ENCODE results near the gene RAB40C. TPM values are rescaled to one million over a fixed set of nuclear protein-coding genes. Genes with fewer than 3 reads are reported as not detected.

RAB40C gene
- total and polyA plus RNA-seq, 9 of the 15 experiments (the other 6 are each of a cell fraction or from before 2014, with no cell fraction given), result 0.17 to 23.4 (median 8.7) TPM

DNA sequence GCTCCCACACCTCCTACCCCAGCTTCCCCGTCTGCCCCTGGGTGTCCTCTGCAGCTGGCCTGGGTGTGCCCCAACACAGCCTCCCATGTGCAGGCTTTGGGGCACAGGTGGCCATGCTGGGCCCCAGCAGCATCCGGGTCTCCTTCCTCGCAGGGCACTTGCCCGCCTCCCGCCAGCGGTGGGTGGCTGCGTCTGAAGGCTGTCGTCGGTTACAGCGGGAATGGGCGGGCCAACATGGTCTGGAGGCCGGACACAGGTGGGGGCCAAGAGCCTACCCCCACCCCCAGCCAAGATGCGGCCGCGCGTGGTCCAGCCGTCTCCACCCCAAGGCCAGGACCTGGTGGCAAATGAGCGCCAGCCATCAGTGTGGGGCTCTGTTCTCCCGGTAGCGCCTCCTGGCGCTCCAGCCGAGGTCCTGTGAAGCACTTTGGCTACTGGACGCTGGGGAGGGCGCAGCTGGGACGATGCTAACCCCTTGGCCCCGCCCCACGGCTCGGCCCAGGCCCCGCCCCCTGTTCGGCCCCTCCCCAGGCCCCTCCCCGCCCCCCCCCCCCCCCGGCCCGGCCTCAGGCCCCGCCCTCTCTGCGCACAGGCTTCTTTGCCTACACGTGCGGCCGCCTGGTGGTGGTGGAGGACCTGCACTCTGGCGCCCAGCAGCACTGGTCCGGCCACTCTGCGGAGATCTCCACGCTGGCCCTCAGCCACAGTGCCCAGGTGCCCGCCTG, 70.8 kb downstream of the RAB40C start (continued):
- TF ChIP-seq ELF1 (tag; IDR thresholded peaks at IDR 0.05) (no peak), MTA3 (IDR thresholded peaks at IDR 0.05; ENCODE audit: borderline replicate concordance) (no peak; the same call in 1 of the 2 replicates), NCOR1 (IDR thresholded peaks at IDR 0.05) (no peak), NUFIP1 (IDR thresholded peaks at IDR 0.05; ENCODE audit: partially characterized antibody) (no peak), POLR2B (IDR thresholded peaks at IDR 0.05; ENCODE audit: low read depth, partially characterized antibody) (no peak), BMI1 (IDR thresholded peaks at IDR 0.05; ENCODE audit: low read length) (no peak), NCOA1 (IDR thresholded peaks at IDR 0.05; ENCODE audit: low read depth) (no peak), PTTG1 (tag; IDR thresholded peaks at IDR 0.05; ENCODE audit: low read depth) (no peak), RCOR1 (IDR thresholded peaks at IDR 0.05; ENCODE audit: borderline replicate concordance in 1 of 2, low read depth in 2 of 2, low read length in 2 of 2) (peak in 1 of 2 experiments; percentile 86; a peak in 1 of 4 replicates), XRCC5 (IDR thresholded peaks at IDR 0.05; ENCODE audit: low read depth, low read length) (0 out of 2 replicates have a peak, but pooled peaks have one; percentile 74), HIVEP1 (CRISPR knock-in tag; IDR thresholded peaks at IDR 0.05) (no peak), ZKSCAN1 (IDR thresholded peaks at IDR 0.05; ENCODE audit: low read depth, low read length) (0 out of 2 replicates have a peak, but pooled peaks have one; percentile 34), DNMT1 (IDR thresholded peaks at IDR 0.05) (no peak), NFE2L1 (tag; IDR thresholded peaks at IDR 0.05; ENCODE audit: borderline replicate concordance, low read depth) (no peak), IFI16 (CRISPR knock-in tag; IDR thresholded peaks at IDR 0.05) (no peak), ZNF23 (CRISPR knock-in tag; IDR thresholded peaks at IDR 0.05) (no peak), MEIS2 (IDR thresholded peaks at IDR 0.05; ENCODE audit: partially characterized antibody) (no peak), KAT8 (IDR thresholded peaks at IDR 0.05; ENCODE audit: low read depth) (no peak), FIP1L1 (IDR thresholded peaks at IDR 0.05; ENCODE audit: low read depth, low read length, poor library complexity, severe bottlenecking) (peak; percentile 13), MAFF (IDR thresholded peaks at IDR 0.05; ENCODE audit: low read length) (no peak), NEUROD1 (IDR thresholded peaks at IDR 0.05; ENCODE audit: borderline replicate concordance, low read depth, low read length, partially characterized antibody) (peak; percentile 24), ZNF696 (CRISPR knock-in tag; conservative IDR thresholded peaks at IDR 0.05) (no peak)
- TF ChIP-seq, protein P1, sequence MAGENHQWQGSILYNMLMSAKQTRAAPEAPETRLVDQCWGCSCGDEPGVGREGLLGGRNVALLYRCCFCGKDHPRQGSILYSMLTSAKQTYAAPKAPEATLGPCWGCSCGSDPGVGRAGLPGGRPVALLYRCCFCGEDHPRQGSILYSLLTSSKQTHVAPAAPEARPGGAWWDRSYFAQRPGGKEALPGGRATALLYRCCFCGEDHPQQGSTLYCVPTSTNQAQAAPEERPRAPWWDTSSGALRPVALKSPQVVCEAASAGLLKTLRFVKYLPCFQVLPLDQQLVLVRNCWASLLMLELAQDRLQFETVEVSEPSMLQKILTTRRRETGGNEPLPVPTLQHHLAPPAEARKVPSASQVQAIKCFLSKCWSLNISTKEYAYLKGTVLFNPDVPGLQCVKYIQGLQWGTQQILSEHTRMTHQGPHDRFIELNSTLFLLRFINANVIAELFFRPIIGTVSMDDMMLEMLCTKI (IDR thresholded peaks at IDR 0.05; ENCODE audit: partially characterized antibody), result no peak
- TF ChIP-seq, protein P2, sequence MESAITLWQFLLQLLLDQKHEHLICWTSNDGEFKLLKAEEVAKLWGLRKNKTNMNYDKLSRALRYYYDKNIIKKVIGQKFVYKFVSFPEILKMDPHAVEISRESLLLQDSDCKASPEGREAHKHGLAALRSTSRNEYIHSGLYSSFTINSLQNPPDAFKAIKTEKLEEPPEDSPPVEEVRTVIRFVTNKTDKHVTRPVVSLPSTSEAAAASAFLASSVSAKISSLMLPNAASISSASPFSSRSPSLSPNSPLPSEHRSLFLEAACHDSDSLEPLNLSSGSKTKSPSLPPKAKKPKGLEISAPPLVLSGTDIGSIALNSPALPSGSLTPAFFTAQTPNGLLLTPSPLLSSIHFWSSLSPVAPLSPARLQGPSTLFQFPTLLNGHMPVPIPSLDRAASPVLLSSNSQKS (CRISPR knock-in tag; IDR thresholded peaks at IDR 0.05), result no peak
- TF ChIP-seq, protein P3, sequence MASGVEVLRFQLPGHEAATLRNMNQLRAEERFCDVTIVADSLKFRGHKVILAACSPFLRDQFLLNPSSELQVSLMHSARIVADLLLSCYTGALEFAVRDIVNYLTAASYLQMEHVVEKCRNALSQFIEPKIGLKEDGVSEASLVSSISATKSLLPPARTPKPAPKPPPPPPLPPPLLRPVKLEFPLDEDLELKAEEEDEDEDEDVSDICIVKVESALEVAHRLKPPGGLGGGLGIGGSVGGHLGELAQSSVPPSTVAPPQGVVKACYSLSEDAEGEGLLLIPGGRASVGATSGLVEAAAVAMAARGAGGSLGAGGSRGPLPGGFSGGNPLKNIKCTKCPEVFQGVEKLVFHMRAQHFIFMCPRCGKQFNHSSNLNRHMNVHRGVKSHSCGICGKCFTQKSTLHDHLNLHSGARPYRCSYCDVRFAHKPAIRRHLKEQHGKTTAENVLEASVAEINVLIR (CRISPR knock-in tag; IDR thresholded peaks at IDR 0.05), result no peak
